ENCODE data around the gene QSOX1.

Gene QSOX1

DNA sequence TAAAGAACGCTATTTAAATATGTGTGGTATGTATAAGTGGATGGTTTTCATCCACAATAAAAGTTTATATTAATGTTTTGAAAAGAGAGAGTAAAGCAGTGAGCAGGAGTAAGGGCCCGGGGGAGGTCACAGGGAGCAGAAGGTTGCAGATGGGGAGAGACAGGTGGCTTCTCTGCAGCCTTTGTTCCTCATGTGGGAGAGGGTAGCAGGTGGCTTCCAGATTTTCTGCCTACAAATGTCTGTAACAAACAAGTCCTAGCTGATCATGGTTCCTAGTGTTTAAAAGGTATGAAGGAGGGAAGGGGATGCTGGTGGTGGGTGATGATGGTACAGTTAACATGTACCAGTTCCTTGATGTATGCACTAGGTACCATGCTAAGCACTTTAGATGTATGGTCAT, 18.8 kb downstream of the QSOX1 start:
- DNase-seq: no peak

- DNase-seq: no peak
These were observed 19.3 kb downstream of the QSOX1 start for GRCh38 chr1:180173952-180174351.

GRCh38 chr1:180175291-180175690, 20.6 kb downstream of the QSOX1 start:
- DNase-seq: no peak

- DNase-seq: peak; percentile 22
These were observed 21.1 kb downstream of the QSOX1 start for GRCh38 chr1:180175806-180176205.

DNA sequence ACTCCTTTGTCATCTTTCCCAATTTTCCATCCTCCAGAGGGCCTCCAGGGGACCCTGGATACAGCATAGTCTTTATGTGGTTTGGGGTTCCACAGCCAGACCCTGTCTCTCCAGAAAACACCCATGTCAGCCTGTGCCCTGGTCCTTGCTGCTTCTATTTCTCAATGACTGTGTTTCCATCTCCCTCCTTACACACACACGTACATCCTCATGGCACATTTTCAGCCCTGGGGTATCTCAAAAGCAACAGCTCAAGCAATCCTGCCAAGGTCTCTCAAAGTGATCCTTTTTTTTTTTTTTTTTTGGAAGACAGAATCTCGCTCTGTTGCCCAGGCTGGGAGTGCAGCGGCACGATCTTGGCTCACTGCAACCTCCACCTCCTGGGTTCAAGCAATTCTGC, 22.3 kb downstream of the QSOX1 start:
- DNase-seq: no peak

GRCh38 chr1:180177931-180178330, 23.3 kb downstream of the QSOX1 start:
- no peak for DNase-seq

- peak; percentile 51 for DNase-seq
These were observed 24.0 kb downstream of the QSOX1 start for GRCh38 chr1:180178511-180179161.

GRCh38 chr1:180179162-180179957, 24.7 kb downstream of the QSOX1 start:
- DNase-seq: no peak

GRCh38 chr1:180181048-180181447, 26.4 kb downstream of the QSOX1 start:
- DNase-seq: peak; percentile 25

GRCh38 chr1:180181996-180182642, 27.4 kb downstream of the QSOX1 start:
- no peak for DNase-seq

- no peak for DNase-seq
These were observed 28.1 kb downstream of the QSOX1 start for GRCh38 chr1:180182643-180183311.

GRCh38 chr1:180183426-180183825, 28.8 kb downstream of the QSOX1 start:
- DNase-seq: no peak

DNA sequence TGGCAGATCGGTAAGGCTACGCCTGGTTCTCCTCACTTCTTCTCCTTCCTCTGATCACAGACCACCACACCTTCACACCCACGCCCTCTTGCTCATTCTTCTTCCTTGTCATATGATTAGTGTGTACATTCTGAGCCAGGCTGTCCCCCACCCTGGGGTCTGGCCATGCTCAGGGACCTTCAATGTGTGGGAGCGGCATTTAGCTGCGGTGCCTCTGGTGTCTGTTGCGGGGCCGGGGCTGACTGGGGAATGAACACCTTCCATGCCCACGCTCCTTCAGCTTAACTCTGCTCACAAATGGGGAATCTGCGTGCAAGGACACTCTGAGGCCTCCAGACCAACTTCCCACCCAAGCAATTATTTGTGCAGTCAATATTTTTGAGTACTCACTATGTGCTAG, 29.4 kb downstream of the QSOX1 start:
- DNase-seq: no peak

DNA sequence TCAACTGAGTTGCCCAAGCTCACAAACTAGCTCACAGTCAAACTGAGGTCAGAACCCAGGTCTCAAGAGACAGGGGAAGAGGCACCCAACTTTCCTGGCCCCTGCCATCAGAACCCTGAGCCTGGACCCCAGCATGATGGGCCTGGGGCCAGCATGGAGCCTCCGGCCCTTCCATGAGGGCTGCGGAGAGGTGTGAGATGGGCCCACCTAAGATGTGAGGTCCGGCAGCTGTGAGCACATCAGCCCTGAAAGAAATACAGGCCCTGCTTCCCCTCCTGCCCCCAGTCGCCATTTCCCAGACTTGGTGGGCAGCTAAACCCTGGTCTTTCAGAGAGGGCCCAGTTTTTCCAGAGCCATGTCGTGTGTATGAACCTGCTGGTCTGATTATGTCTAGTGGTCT, 30.6 kb downstream of the QSOX1 start:
- no peak for DNase-seq

DNA sequence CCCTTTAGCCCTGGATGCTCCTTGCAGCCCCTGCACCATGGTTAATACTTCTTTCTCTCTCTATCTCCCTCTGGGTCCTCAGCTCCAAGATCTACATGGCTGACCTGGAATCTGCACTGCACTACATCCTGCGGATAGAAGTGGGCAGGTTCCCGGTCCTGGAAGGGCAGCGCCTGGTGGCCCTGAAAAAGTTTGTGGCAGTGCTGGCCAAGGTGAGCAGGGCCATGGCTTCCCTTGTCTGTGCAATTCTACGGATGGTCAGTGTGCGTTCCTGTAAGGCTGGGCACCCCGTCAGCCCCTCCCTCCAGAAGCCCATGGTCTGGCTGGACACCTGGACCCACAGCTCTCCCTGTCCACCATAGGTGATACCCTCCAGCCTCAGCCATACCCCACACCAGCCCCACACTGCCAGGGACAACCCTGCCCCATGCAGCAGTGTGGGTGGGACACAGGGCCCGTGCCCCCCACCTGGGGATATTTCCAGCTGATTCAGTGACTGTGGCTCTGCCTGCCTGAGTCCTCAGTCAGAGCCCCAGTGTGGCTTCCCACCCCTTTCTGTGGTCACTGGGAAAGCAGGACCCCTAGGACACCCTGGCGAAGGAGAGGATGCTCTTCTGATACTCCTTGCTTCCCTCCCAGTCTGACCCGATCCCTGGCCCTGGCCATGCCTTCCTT, 31.4 kb downstream of the QSOX1 start:
- no peak for DNase-seq

DNA sequence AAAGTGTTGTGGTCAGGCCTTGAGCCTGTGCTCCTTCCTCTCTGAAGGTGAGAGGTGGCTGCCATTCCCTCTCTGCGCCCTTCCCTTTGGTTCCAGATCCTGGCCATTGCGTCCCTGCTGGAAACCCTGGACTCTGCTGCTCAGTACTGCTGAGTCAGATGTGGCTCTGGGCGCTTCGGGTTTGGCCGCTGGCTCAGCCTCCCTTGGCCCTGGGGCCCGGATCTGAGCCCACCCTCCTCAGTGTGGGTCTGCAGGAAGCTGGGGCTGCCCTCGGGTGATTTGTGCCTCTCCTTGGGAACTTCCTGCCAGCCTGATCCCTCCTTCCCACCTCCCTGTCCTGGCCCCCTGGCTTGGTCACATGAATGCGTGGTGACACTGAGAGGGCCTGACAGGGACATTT, 32.2 kb downstream of the QSOX1 start:
- DNase-seq: no peak

GRCh38 chr1:180187626-180188025, 33.0 kb downstream of the QSOX1 start:
- DNase-seq: no peak

- DNase-seq: peak; percentile 43
These were observed 33.4 kb downstream of the QSOX1 start for GRCh38 chr1:180188091-180188506.

- no peak for DNase-seq
These were observed 34.1 kb downstream of the QSOX1 start for GRCh38 chr1:180188684-180189175.

GRCh38 chr1:180190091-180190490, 35.4 kb downstream of the QSOX1 start:
- no peak for DNase-seq

DNA sequence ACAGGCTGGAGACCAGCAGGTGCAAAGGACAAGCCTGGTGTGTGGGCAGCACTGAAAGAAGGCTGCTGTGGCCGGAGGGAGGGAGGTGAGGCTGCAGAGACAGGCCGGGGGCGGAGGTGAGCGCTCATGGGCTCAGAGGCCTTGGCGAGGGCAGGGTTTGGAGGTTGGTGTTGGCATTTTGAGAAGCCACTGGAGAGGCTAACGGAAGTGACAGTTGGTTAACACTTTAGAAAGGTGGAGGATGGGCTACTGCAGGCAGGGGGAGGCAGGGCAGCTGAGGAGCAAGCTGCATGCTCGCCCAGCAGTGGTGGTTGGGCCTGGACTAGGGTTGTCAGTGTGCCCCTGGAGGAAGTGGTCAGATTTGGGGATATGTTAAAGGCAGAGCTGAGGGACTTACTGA, 37.5 kb downstream of the QSOX1 start:
- DNase-seq: no peak

DNA sequence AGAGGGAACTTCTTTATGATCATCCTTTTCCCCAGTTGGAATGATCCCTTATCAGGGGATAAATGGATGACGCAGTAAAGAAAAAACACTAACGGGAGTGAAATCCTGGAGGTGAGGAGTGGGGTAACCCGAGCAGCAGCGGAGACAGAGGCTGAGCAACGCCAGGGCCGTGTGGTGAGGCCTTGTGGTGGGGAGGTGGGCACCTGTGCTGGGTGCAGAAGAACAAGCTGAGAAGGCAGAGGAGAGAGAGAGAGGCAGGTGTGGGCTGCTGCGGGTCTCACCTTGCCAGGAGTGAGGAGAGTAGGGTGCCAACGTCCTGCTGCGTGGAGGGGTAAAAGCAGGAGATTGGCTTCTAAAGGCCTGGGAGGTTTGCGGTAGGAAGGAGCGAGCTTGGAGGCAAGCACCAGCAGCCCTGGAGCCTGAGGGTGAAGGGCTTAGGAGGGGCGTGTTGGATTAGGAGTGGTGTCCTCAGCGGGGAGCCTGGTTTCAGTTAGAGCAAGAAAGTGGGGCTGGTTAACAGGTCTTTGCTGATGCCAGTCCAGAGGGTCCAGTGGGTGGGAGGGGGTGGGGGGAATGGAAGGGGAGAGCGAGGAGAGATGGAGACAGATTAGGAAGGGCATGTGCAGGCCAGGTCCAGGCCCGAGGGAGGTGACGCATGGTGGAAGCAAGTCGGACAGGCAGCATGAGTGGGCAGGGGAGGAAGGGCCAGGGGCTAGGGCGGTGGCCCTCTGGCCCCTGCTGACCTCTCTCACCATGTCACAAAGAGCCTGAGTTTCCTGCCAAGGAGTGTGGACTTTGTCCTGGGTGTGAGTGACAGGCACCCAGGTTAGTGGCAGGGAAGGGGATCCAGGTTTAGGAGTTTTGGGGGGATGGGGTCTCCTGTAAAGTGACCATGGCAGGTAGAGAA, 38.7 kb downstream of the QSOX1 start:
- no peak for DNase-seq
